ENCODE measurements around the gene RPS27. TPM values are rescaled to one million over a fixed set of nuclear protein-coding genes. Genes with fewer than 3 reads are reported as not detected.
"Not testable (repeated sequence)": the region's sequence is repeated elsewhere in the genome, so short reads cannot be mapped to it uniquely, and the experiment has no call there.

RPS27 gene
- total RNA-seq, 2 donors from 2014 or later: 1,937 to 3,992 TPM

- intact Hi-C loops (cut with DNase I): no loop called here
- TF ChIP-seq POLR2A (IDR thresholded peaks at IDR 0.05) (no peak), CTCF (IDR thresholded peaks at IDR 0.05) (no peak)
- Histone ChIP-seq H3K27me3 (replicated peaks; ENCODE audit: insufficient read depth) (no peaks in the 10 kb centered on the region), H3K4me1 (replicated peaks) (no peaks in the 10 kb centered on the region), H3K36me3 (no peaks in the 10 kb centered on the region), H3K27ac (no peak overlapping the region), H3K4me3 (no peak overlapping the region), H3K9me3 (no peaks in the 10 kb centered on the region)
- no peak for DNase-seq (ENCODE audit: low spot score)
- WGBS: 65% methylated on average over 4 of the region's 4 CpGs
These were observed 28.7 kb downstream of the RPS27 start for GRCh38 chr1:154019269-154019668.

GRCh38 chr1:154019940-154020339, 29.4 kb downstream of the RPS27 start:
- Histone ChIP-seq H3K4me3 (no peak overlapping the region), H3K9me3 (no peaks in the 10 kb centered on the region), H3K4me1 (replicated peaks) (no peaks in the 10 kb centered on the region), H3K36me3 (no peaks in the 10 kb centered on the region), H3K27ac (no peak overlapping the region), H3K27me3 (replicated peaks; ENCODE audit: insufficient read depth) (no peaks in the 10 kb centered on the region)
- intact Hi-C loops (cut with DNase I): no loop called here
- 90% methylated on average over 1 of the region's 1 CpG for WGBS
- no peak for DNase-seq (ENCODE audit: low spot score)
- no peak for TF ChIP-seq POLR2AphosphoS5 (IDR thresholded peaks at IDR 0.05)
- TF ChIP-seq CTCF (IDR thresholded peaks at IDR 0.05): no peak
- no peak for TF ChIP-seq POLR2A (IDR thresholded peaks at IDR 0.05)

GRCh38 chr1:154033697-154034096, 43.1 kb downstream of the RPS27 start:
- H3K27ac ChIP-seq; H3K36me3 ChIP-seq; H3K4me1 ChIP-seq (replicated peaks); H3K4me3 ChIP-seq; H3K9me3 ChIP-seq; intact Hi-C loops (cut with DNase I); H3K27me3 ChIP-seq (replicated peaks; ENCODE audit: insufficient read depth); DNase-seq (ENCODE audit: low spot score): not testable (repeated sequence)
- 93% methylated on average over 1 of the region's 1 CpG for WGBS

Small RNA genes within 50 kb of the gene (microRNA-seq; reads per million reads assigned to microRNA genes)
- 0.50 reads per million for gene MIR6737

Small RNA genes within 50 kb of the gene (small RNA-seq; reads per million reads assigned to genes)
- gene MIR6737 (0 to 0.28 reads per million in 2 donors), gene RNU6-179P (0 reads per million in 2 donors)

Other genes with a start within 250 kb of the RPS27 start
- gene SLC27A3, start 215.4 kb upstream of the RPS27 start, total RNA-seq: 10 to 100 TPM; 27.4 to 30.9 TPM
- gene GATAD2B, start 67.8 kb upstream of the RPS27 start, total RNA-seq: 10 to 100 TPM; 24.5 to 29.7 TPM
- 10 to 100 TPM; 18.1 to 28.3 TPM for gene DENND4B, start 44.0 kb upstream of the RPS27 start, total RNA-seq
- gene CRTC2, start 32.1 kb upstream of the RPS27 start, total RNA-seq: 10 to 100 TPM; 18.5 to 30.2 TPM
- 100 to 1,000 TPM in 1 of 2 donors, 10 to 100 TPM in 1; 88.6 to 122 TPM for gene SLC39A1, start 27.2 kb upstream of the RPS27 start, total RNA-seq
- gene CREB3L4, start 22.9 kb upstream of the RPS27 start, total RNA-seq: 100 to 1,000 TPM; 109 to 386 TPM
- 100 to 1,000 TPM; 234 to 404 TPM for gene JTB, start 13.1 kb upstream of the RPS27 start, total RNA-seq
- 10 to 100 TPM; 49.1 to 49.3 TPM for gene RAB13, start 4.4 kb upstream of the RPS27 start, total RNA-seq
- 1 to 10 TPM in 1 of 2 donors, under 1 TPM in 1; 0.05 to 5.7 TPM for gene NUP210L, start 164.3 kb downstream of the RPS27 start, total RNA-seq
- 100 to 1,000 TPM; 147 to 277 TPM for gene TPM3, start 201.3 kb downstream of the RPS27 start, total RNA-seq
- gene CFAP141, start 215.6 kb downstream of the RPS27 start, total RNA-seq: not detected
- gene UBAP2L, start 230.2 kb downstream of the RPS27 start, total RNA-seq: 100 to 1,000 TPM in 1 of 2 donors, 10 to 100 TPM in 1; 51.1 to 121 TPM

Data from prostate gland (tissue), 2 donors.